K562 (cell line): ENCODE measurements around the gene SPTBN4. TPM values are rescaled to one million over a fixed set of nuclear protein-coding genes. Genes with fewer than 3 reads are reported as not detected.

Experiments used
- ATAC-seq: fragments of 200-7000 bp; cut with Tn5 transposase; 3 replicates; pipeline ENCODE4 v1.9.1; 2020; ENCODE audit warnings: moderate library complexity
- BruUV-seq: library from RNA; stranded (reverse); fragments of 400-500 nt; replicated peaks from 2 replicates; lab custom pipeline; 2021; lab: Mats Ljungman, UMichigan
- CTCF ChIA-PET: fragments of 300-600 bp; formaldehyde crosslinking; extraction: SDS; loops from one replicate; lab custom pipeline; 2021; ENCODE audit warnings: low intra/inter-chr PET ratio; lab: Yijun Ruan, JAX
- POLR2A ChIA-PET: fragments of 300-600, 350-650 bp; sonication (Branson Sonifier 250); formaldehyde crosslinking; extraction: SDS; loops from one replicate; lab custom pipeline; 2021; ENCODE audit warnings: antibody characterized with exemption, inconsistent platforms; lab: Yijun Ruan, JAX
- DNase-seq, 4 experiments: peaks; one replicate each; pipeline versions ENCODE4 v3.0.0 to v3.0.0-alpha.2; 2011 to 2018; ENCODE audit warnings: low spot score in 3 of 4, mixed read lengths in 3 of 4; ENCODE audit errors: extremely low read depth in 1 of 4
- FAIRE-seq: peaks from 2 replicates; lab custom pipeline; 2011; peaks lifted over from hg19 to GRCh38; lab: Jason Lieb, UNC
- H2AFZ ChIP-seq: 2 replicates; pipeline ENCODE4 v1.6.0; 2011; ENCODE audit warnings: low read depth, low read length, control low read depth, inconsistent platforms
- H3K27ac ChIP-seq: fragments of 200-600 bp; 3 replicates; pipeline ENCODE4 v1.8.0; 2011; ENCODE audit warnings: low read depth, mild to moderate bottlenecking, control low read depth, inconsistent platforms, low read length, moderate library complexity, mixed read lengths; ENCODE audit errors: extremely low read depth
- H3K27me3 ChIP-seq, 2 experiments: fragments of 300-600 bp in 1 of 2; 2 replicates in 1 of 2; 3 replicates in 1 of 2; pipeline versions ENCODE4 v1.6.0 to v1.8.0; 2011; ENCODE audit warnings: inconsistent platforms in 2 of 2, low read length in 2 of 2, mild to moderate bottlenecking in 1 of 2, mixed read lengths in 1 of 2, moderate library complexity in 1 of 2; ENCODE audit not compliant: control insufficient read depth in 2 of 2, insufficient read depth in 2 of 2
- H3K36me3 ChIP-seq: fragments of 300-600 bp; 3 replicates; pipeline ENCODE4 v1.8.0; 2011; ENCODE audit warnings: mild to moderate bottlenecking, low read length, inconsistent platforms; ENCODE audit not compliant: control insufficient read depth, insufficient read depth
- H3K4me1 ChIP-seq, 2 experiments: fragments of 200-600 bp in 1 of 2; replicated peaks in 1 of 2; 2 replicates in 1 of 2; 3 replicates in 1 of 2; pipeline versions ENCODE4 v1.5.1 to v1.8.0; 2011; ENCODE audit warnings: inconsistent platforms in 2 of 2, low read length in 2 of 2, mild to moderate bottlenecking in 1 of 2, mixed read lengths in 1 of 2, moderate library complexity in 1 of 2; ENCODE audit not compliant: control insufficient read depth in 2 of 2, insufficient read depth in 2 of 2
- H3K4me2 ChIP-seq: 2 replicates; pipeline ENCODE4 v1.6.1; 2011; ENCODE audit warnings: low read length, control low read depth, inconsistent platforms, mixed read lengths; ENCODE audit not compliant: insufficient read depth
- H3K4me3 ChIP-seq: fragments of 200-600 bp; sonication (generic), shearing (Covaris generic); 2 replicates; pipeline ENCODE4 v1.5.1; 2016; ENCODE audit warnings: control low read depth, inconsistent platforms
- H3K79me2 ChIP-seq: fragments of 200-600 bp; 3 replicates; pipeline ENCODE4 v1.8.0; 2011; ENCODE audit warnings: low read length, inconsistent platforms; ENCODE audit not compliant: control insufficient read depth, insufficient read depth
- H3K9ac ChIP-seq, 2 experiments: 2 replicates each; pipeline versions ENCODE4 v1.6.0 to v1.6.1; 2011; ENCODE audit warnings: low read depth in 2 of 2, low read length in 2 of 2, control low read depth in 1 of 2, inconsistent platforms in 1 of 2, mild to moderate bottlenecking in 1 of 2, mixed read lengths in 1 of 2; ENCODE audit not compliant: insufficient read depth in 1 of 2
- H3K9me1 ChIP-seq: one replicate; pipeline ENCODE4 v1.6.0; 2011; ENCODE audit warnings: inconsistent platforms, mild to moderate bottlenecking, low read length, moderate library complexity; ENCODE audit not compliant: control insufficient read depth, insufficient read depth
- H3K9me3 ChIP-seq: replicated peaks from 2 replicates; pipeline ENCODE4 v1.5.1; 2011; ENCODE audit warnings: low read depth, low read length, inconsistent platforms; ENCODE audit not compliant: control insufficient read depth, insufficient read depth
- H4K20me1 ChIP-seq: replicated peaks from 2 replicates; pipeline ENCODE4 v1.6.1; 2011; ENCODE audit warnings: low read length, inconsistent platforms, mixed read lengths; ENCODE audit not compliant: control insufficient read depth, insufficient read depth
- BRF1 ChIP-seq: IDR thresholded peaks from 3 replicates; pipeline ENCODE4 v1.6.1; 2011; ENCODE audit warnings: borderline replicate concordance, mild to moderate bottlenecking; ENCODE audit not compliant: insufficient read length; ENCODE audit errors: extremely low read depth
- BRF2 ChIP-seq: IDR thresholded peaks from 3 replicates; pipeline ENCODE4 v1.6.1; 2011; ENCODE audit warnings: borderline replicate concordance, mild to moderate bottlenecking; ENCODE audit not compliant: insufficient read length, insufficient read depth
- CEBPZ ChIP-seq: fragments of 150-350 bp; IDR thresholded peaks from 2 replicates; pipeline ENCODE4 v1.6.1; 2014; ENCODE audit warnings: low read depth, mild to moderate bottlenecking, low read length, borderline replicate concordance
- ESRRA ChIP-seq: fragments of 450-650 bp; IDR thresholded peaks from 2 replicates; pipeline ENCODE4 v1.6.1; 2014; ENCODE audit warnings: low read depth, mild to moderate bottlenecking, moderate library complexity, borderline replicate concordance
- GTF2E2 ChIP-seq: fragments of 200-800 bp; sonication (Bioruptor generic); IDR thresholded peaks from 2 replicates; pipeline ENCODE4 v1.6.1; 2016; ENCODE audit warnings: missing genetic modification characterization, missing compliant biosample characterization
- NR2C1 ChIP-seq, 2 experiments: fragments of 450-650 bp; IDR thresholded peaks; 2 replicates each; pipeline ENCODE4 v1.6.1; 2017; ENCODE audit warnings: mild to moderate bottlenecking in 2 of 2, antibody characterized with exemption in 1 of 2, inconsistent platforms in 1 of 2, missing compliant biosample characterization in 1 of 2, missing genetic modification characterization in 1 of 2
- RAD51 ChIP-seq: fragments of 450-650 bp; IDR thresholded peaks from 2 replicates; pipeline ENCODE4 v1.7.1; 2016; ENCODE audit warnings: low read depth, mild to moderate bottlenecking, borderline replicate concordance
- RBM22 ChIP-seq: fragments of 200-400 bp; formaldehyde crosslinking; IDR thresholded peaks from 2 replicates; pipeline ENCODE4 v1.6.1; 2018; ENCODE audit warnings: low read length, low read depth; ENCODE audit not compliant: poor library complexity, severe bottlenecking
- VEZF1 ChIP-seq: fragments of 200-800 bp; sonication (Bioruptor generic); IDR thresholded peaks from 2 replicates; pipeline ENCODE4 v1.6.1; 2017; ENCODE audit warnings: missing genetic modification characterization, missing compliant biosample characterization
- ZNF512 ChIP-seq: IDR thresholded peaks from 2 replicates; pipeline ENCODE4 v1.6.1; 2016; ENCODE audit warnings: missing genetic modification characterization, missing compliant biosample characterization
- ZNF695 ChIP-seq: fragments of 450-650 bp; formaldehyde crosslinking; IDR thresholded peaks from 2 replicates; pipeline ENCODE4 v1.4.0; 2020; ENCODE audit warnings: mild to moderate bottlenecking, moderate library complexity
- ZNF77 ChIP-seq: fragments of 250-450 bp; sonication (Bioruptor Pico); IDR thresholded peaks from 2 replicates; pipeline ENCODE4 v1.5.0; 2020
- WGBS: fragments of 100-300 bp; shearing (Covaris generic); methylation state at CpG from one replicate; pipeline ENCODE4 v1.1.6; 2016; ENCODE audit warnings: low coverage, mixed read lengths; ENCODE audit not compliant: insufficient coverage; ENCODE audit errors: missing lambda C conversion rate; 5-methylcytosine and 5-hydroxymethylcytosine counted together
- in situ Hi-C: fragments of 300-500 bp; cut with MboI; formaldehyde crosslinking; loops from 4 replicates; pipeline ENCODE4 v1.15.0; 2018; ENCODE audit warnings: inconsistent platforms, mixed read lengths
- intact Hi-C: fragments of 100-400 bp; cut with micrococcal nuclease; formaldehyde crosslinking; loops from 2 replicates; pipeline ENCODE4 v1.14.2; 2022
- polyA plus RNA-seq, 8 experiments: library from polyadenylated mRNA; depleted of rRNA in 4 of 8; stranded (reverse) in 5 of 8; unstranded in 3 of 8; fragments of >200 nt; fragmentation: Nextera tagmentation in 2 of 8; fragmentation: Illumina TruSeq in 1 of 8; extraction: Ambion mirVana in 2 of 8; extraction: Trizol in 1 of 8; gene quantifications; 2 replicates each; pipeline versions ENCODE4 v1.2.1 to v1.2.3, GENCODE V29; 2011 to 2014; ENCODE audit warnings: inconsistent platforms in 1 of 8, missing spikeins in 1 of 8
- total RNA-seq, 7 experiments: library from RNA; depleted of rRNA in 6 of 7; stranded (reverse); fragments of >200 nt in 6 of 7; fragmentation: Illumina TruSeq in 2 of 7; extraction: Trizol in 2 of 7; gene quantifications; 2 replicates each; pipeline versions ENCODE4 v1.2.1 to v1.2.3, GENCODE V29; 2011 to 2021; ENCODE audit warnings: low replicate concordance in 1 of 7

The SPTBN4 gene
- total and polyA plus RNA-seq, 9 of the 15 experiments (the other 6 are each of a cell fraction or from before 2014, with no cell fraction given): 0.01 to 1.5 (median 0.86) TPM

GRCh38 chr19:40611900-40612698 is 145.3 kb downstream of the SPTBN4 start:
- Histone ChIP-seq H3K27ac (no peak overlapping the region), H3K27me3 (no peaks in the 10 kb centered on the region), H4K20me1 (0 out of 2 replicates have a peak, but pooled peaks cover 4% of the 10 kb centered on the region), H3K4me2 (no peak overlapping the region), H3K36me3 (peaks cover 22% of the 10 kb centered on the region; the same call in 2 of the 3 replicates), H3K9me3 (no peaks in the 10 kb centered on the region), H3K4me1 (peaks cover 34 to 83% of the 10 kb centered on the region in 2 experiments), H2AFZ (no peak overlapping the region), H3K9me1 (no peaks in the 10 kb centered on the region), H3K79me2 (peaks cover 4% of the 10 kb centered on the region; the same call in 2 of the 3 replicates), H3K9ac (no peak overlapping the region), H3K4me3 (no peak overlapping the region)
- DNase-seq: no peak
- intact Hi-C loops (no loop called here), in situ Hi-C loops (no loop called here)
- ATAC-seq: no peak
- FAIRE-seq: peak; percentile 35
- WGBS: 84% methylated on average over 9 of the region's 10 CpGs
- ChIA-PET CTCF (no interaction called here), POLR2A (interaction anchor here (1.6 kb wide), 1 partner anchor 41 kb away, joined by 3 read pairs; no protein-coding TSS in a partner anchor)
- no TSS peak for BruUV-seq
- TF ChIP-seq CEBPZ (no peak), ZNF512 (tag) (no peak), BRF1 (no peak), NR2C1 (IDR thresholded peaks at IDR 0.05) (peak; percentile 92), NR2C1 (tag; IDR thresholded peaks at IDR 0.05) (peak; percentile 88), ZNF77 (no peak), ESRRA (peak; percentile 73), RBM22 (peak; percentile 39), RAD51 (no peak), BRF2 (no peak), VEZF1 (CRISPR knock-in tag) (no peak), ZNF695 (CRISPR knock-in tag) (no peak), GTF2E2 (no peak)
